H1 (cell line): ENCODE results near the gene SERTAD2. TPM values are rescaled to one million over a fixed set of nuclear protein-coding genes. Genes with fewer than 3 reads are reported as not detected.

Experiments used
- ATF2 ChIP-seq: IDR thresholded peaks from 2 replicates; pipeline ENCODE4 v1.6.1; 2012; ENCODE audit warnings: low read length, inconsistent platforms
- BACH1 ChIP-seq: IDR thresholded peaks from 2 replicates; pipeline ENCODE4 v1.6.1; 2012; ENCODE audit warnings: low read length, improper control_type of control experiment
- CBX5 ChIP-seq: fragments of 300-800, 300-1000 bp; sonication (generic); IDR thresholded peaks from 2 replicates; pipeline ENCODE4 v1.7.1; 2016; ENCODE audit warnings: antibody characterized with exemption, low read length, low read depth
- CHD2 ChIP-seq: IDR thresholded peaks from 2 replicates; pipeline ENCODE4 v1.6.1; 2012; ENCODE audit warnings: low read length, improper control_type of control experiment
- CREB1 ChIP-seq: IDR thresholded peaks from 2 replicates; pipeline ENCODE4 v1.6.1; 2012; ENCODE audit warnings: inconsistent platforms
- GABPA ChIP-seq: IDR thresholded peaks from 2 replicates; pipeline ENCODE4 v1.6.1; 2011; ENCODE audit warnings: mild to moderate bottlenecking, low read length, moderate library complexity, borderline replicate concordance; ENCODE audit not compliant: insufficient read depth
- HDAC2 ChIP-seq, 2 experiments: fragments of 300-600 bp in 1 of 2; sonication (generic) in 1 of 2; IDR thresholded peaks; 2 replicates each; pipeline ENCODE4 v1.6.1; 2011 to 2012; ENCODE audit warnings: low read depth in 2 of 2, low read length in 2 of 2, mild to moderate bottlenecking in 2 of 2, moderate library complexity in 2 of 2, borderline replicate concordance in 1 of 2, inconsistent platforms in 1 of 2
- JUN ChIP-seq: IDR thresholded peaks from 2 replicates; pipeline ENCODE4 v1.6.1; 2011; ENCODE audit warnings: low read depth, mild to moderate bottlenecking, improper control_type of control experiment, low read length
- MAX ChIP-seq: IDR thresholded peaks from 2 replicates; pipeline ENCODE4 v1.6.1; 2012; ENCODE audit warnings: inconsistent platforms
- PHF8 ChIP-seq: fragments of 200-600 bp; sonication (generic); conservative IDR thresholded peaks from 2 replicates; pipeline ENCODE4 v1.7.1; 2012; ENCODE audit warnings: low read depth, mild to moderate bottlenecking, inconsistent platforms, low read length, moderate library complexity
- RAD21 ChIP-seq, 2 experiments: IDR thresholded peaks in 1 of 2; conservative IDR thresholded peaks in 1 of 2; 2 replicates each; pipeline ENCODE4 v1.6.1; 2011; ENCODE audit warnings: low read depth in 2 of 2, low read length in 2 of 2, improper control_type of control experiment in 1 of 2, inconsistent platforms in 1 of 2, mild to moderate bottlenecking in 1 of 2, moderate library complexity in 1 of 2
- RBBP5 ChIP-seq: IDR thresholded peaks from 2 replicates; pipeline ENCODE4 v1.7.1; 2012; ENCODE audit warnings: low read depth, mild to moderate bottlenecking, inconsistent platforms, low read length, moderate library complexity, borderline replicate concordance
- SIRT6 ChIP-seq: IDR thresholded peaks from one replicate; pipeline ENCODE4 v1.7.1; 2012; ENCODE audit warnings: low read length, inconsistent platforms
- SRF ChIP-seq: IDR thresholded peaks from 2 replicates; pipeline ENCODE4 v1.6.1; 2011; ENCODE audit warnings: mild to moderate bottlenecking, low read depth, low read length, moderate library complexity
- TAF1 ChIP-seq: IDR thresholded peaks from 2 replicates; pipeline ENCODE4 v1.6.1; 2011; ENCODE audit warnings: mild to moderate bottlenecking, low read depth, low read length
- TBP ChIP-seq: IDR thresholded peaks from 2 replicates; pipeline ENCODE4 v1.6.1; 2011; ENCODE audit warnings: low read depth, low read length, improper control_type of control experiment
- USF2 ChIP-seq: IDR thresholded peaks from 2 replicates; pipeline ENCODE4 v1.6.1; 2011; ENCODE audit warnings: low read length, improper control_type of control experiment
- YY1 ChIP-seq: IDR thresholded peaks from 2 replicates; pipeline ENCODE4 v1.6.1; 2011; ENCODE audit warnings: low read depth, mild to moderate bottlenecking, low read length
- polyA plus RNA-seq, 7 experiments: library from polyadenylated mRNA; depleted of rRNA in 3 of 7; stranded (reverse) in 5 of 7; unstranded in 2 of 7; fragments of >200 nt in 5 of 7; fragments of 200-250 nt in 2 of 7; gene quantifications; 1 replicate in 5 of 7; 2 replicates in 1 of 7; 4 replicates in 1 of 7; pipeline versions ENCODE4 v1.2.1 to v1.2.3, GENCODE V29; 2011 to 2013; ENCODE audit warnings: missing spikeins in 2 of 7, mixed read lengths in 2 of 7
- total RNA-seq: library from RNA; stranded (reverse); fragmentation: NEBNext Ultra II Directional; extraction: Animal tissue kit (Norgen Biotek cat#: 25700); gene quantifications from 2 replicates; pipeline ENCODE4 v1.2.1, GENCODE V29; 2021

Gene SERTAD2
- total and polyA plus RNA-seq, 2 of the 8 experiments (the other 6 are each of a cell fraction or from before 2014, with no cell fraction given): 2.9 to 4.5 TPM

- no peak for TF ChIP-seq GABPA
- no peak; the same call in 1 of the 2 replicates for TF ChIP-seq PHF8
- peak; percentile 78 for TF ChIP-seq TAF1
- no peak for TF ChIP-seq CBX5
- no peak for TF ChIP-seq ATF2
- TF ChIP-seq CHD2: no peak
- peak; percentile 95 for TF ChIP-seq BACH1
- peak; percentile 62 for TF ChIP-seq CREB1
- no peak for TF ChIP-seq SRF
- peak; percentile 63; the same call in 1 of the 2 replicates for TF ChIP-seq TBP
- TF ChIP-seq YY1: no peak
- no peak for TF ChIP-seq JUN
- 0 out of 4 replicates have a peak, but pooled peaks of 1 of the 2 experiments have one; percentile 18 for TF ChIP-seq HDAC2 (IDR thresholded peaks at IDR 0.05; ENCODE audit: borderline replicate concordance in 1 of 2, low read depth in 2 of 2, low read length in 2 of 2)
- TF ChIP-seq RBBP5: peak; percentile 81; the same call in 1 of the 2 replicates
- TF ChIP-seq USF2: no peak
- TF ChIP-seq SIRT6: no peak
- TF ChIP-seq MAX: 0 out of 2 replicates have a peak, but pooled peaks have one; percentile 8
- peak in 1 of 2 experiments; percentile 8; a peak in 1 of 4 replicates for TF ChIP-seq RAD21 (IDR thresholded peaks at IDR 0.05 in 1 of 2, conservative IDR thresholded peaks at IDR 0.05 in 1 of 2; ENCODE audit: low read depth in 2 of 2, low read length in 2 of 2)
- TF ChIP-seq, all 59 proteins: peak for 17
These were observed 9.0 kb downstream of the SERTAD2 start (continued) for GRCh38 chr2:64644458-64645382.
